ENCODE results near the gene HPCAL4.
A peak's percentile ranks its signal among the peaks of the same experiment; 100 is the strongest.

The HPCAL4 gene

DNA sequence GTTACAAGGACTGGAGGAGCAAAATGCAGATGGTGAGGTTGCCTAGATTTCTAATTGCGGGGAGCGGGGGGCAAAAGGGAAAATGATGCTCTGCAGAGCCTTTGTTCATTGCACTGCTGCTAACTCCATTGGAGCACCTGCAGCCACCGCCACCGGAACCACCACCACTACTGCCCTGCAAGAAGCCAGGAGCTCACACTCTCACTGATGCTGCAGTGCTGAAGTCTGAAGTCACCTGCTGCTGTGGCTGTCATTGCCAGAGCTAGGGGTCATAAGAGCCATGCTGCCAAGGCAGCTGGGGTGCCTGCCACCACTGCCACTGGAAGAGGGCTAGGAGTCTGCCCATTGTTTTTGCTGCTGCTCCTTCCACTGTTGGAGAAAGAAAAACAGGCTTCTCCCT is 7.3 kb upstream of the HPCAL4 start:
- Mint-ChIP-seq H3K9me3 (peaks cover 6% of the 10 kb centered on the region), H3K4me3 (no peak overlapping the region), H3K27me3 (ENCODE audit: low read depth, poor library complexity) (peaks cover 96% of the 10 kb centered on the region), H3K27ac (no peak overlapping the region), H3K4me1 (peaks cover 16% of the 10 kb centered on the region), H3K36me3 (ENCODE audit: low read depth) (no peaks in the 10 kb centered on the region)
- TF ChIP-seq, protein P1, sequence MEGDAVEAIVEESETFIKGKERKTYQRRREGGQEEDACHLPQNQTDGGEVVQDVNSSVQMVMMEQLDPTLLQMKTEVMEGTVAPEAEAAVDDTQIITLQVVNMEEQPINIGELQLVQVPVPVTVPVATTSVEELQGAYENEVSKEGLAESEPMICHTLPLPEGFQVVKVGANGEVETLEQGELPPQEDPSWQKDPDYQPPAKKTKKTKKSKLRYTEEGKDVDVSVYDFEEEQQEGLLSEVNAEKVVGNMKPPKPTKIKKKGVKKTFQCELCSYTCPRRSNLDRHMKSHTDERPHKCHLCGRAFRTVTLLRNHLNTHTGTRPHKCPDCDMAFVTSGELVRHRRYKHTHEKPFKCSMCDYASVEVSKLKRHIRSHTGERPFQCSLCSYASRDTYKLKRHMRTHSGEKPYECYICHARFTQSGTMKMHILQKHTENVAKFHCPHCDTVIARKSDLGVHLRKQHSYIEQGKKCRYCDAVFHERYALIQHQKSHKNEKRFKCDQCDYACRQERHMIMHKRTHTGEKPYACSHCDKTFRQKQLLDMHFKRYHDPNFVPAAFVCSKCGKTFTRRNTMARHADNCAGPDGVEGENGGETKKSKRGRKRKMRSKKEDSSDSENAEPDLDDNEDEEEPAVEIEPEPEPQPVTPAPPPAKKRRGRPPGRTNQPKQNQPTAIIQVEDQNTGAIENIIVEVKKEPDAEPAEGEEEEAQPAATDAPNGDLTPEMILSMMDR (IDR thresholded peaks at IDR 0.05), result no peak
- no peak for DNase-seq

DNA sequence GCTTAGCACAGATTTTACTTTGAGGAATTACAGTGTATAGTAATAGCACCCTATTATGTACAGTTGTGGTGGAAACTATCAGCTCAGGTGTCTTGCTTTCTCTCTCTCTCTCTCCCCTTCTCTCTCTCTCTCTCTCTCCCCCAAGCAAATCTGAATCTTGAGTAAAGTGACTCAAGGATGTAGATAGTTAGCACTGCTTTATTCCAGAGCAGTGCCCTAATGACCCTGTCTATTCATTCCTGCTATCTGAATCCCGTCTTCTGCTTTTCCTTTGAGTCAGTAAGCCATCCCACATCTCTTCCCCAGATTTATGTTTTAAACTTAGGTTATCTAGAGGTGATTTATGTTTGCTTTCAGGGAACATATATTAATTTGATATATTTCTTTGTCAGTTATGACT is 5.2 kb upstream of the HPCAL4 start:
- TF ChIP-seq, protein P1 (IDR thresholded peaks at IDR 0.05), result no peak
- Mint-ChIP-seq H3K27me3 (ENCODE audit: low read depth, poor library complexity) (peaks cover 99% of the 10 kb centered on the region), H3K9me3 (peaks cover 6% of the 10 kb centered on the region), H3K4me3 (no peak overlapping the region), H3K4me1 (peaks cover 9% of the 10 kb centered on the region), H3K36me3 (ENCODE audit: low read depth) (no peaks in the 10 kb centered on the region), H3K27ac (no peak overlapping the region)
- no peak for DNase-seq

DNA sequence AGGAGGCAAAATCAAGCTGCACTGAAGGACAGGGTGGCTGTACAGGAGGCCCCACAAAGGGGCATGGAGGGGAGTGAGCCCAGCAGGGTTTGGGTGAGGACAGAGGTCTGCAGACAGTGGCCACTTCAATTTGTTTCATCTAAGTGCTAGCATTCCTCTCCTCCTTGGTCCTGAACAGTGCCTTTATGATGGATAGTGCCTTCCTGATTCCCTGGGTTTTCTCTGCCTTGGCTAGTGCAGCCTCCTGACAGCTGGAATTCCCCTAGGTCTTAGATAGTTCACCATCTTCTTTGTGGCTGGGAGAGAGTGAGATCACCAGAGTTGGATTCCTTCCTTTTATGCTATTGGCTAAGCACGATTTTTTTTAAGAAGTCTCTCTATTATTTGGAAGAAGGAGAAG is 3.8 kb upstream of the HPCAL4 start:
- Mint-ChIP-seq H3K27me3 (ENCODE audit: low read depth, poor library complexity) (peaks cover 99% of the 10 kb centered on the region), H3K4me1 (peaks cover 5% of the 10 kb centered on the region), H3K36me3 (ENCODE audit: low read depth) (no peaks in the 10 kb centered on the region), H3K9me3 (peaks cover 6% of the 10 kb centered on the region), H3K27ac (no peak overlapping the region), H3K4me3 (no peak overlapping the region)
- DNase-seq, result no peak
- TF ChIP-seq, protein P1 (IDR thresholded peaks at IDR 0.05), result no peak

GRCh38 chr1:39694026-39694425 is 2.8 kb upstream of the HPCAL4 start:
- peaks cover 2% of the 10 kb centered on the region for H3K9me3 Mint-ChIP-seq
- DNase-seq, result no peak
- peaks cover 5% of the 10 kb centered on the region for H3K4me1 Mint-ChIP-seq
- peaks cover 100% of the 10 kb centered on the region for H3K27me3 Mint-ChIP-seq (ENCODE audit: low read depth, poor library complexity)
- no peak overlapping the region for H3K27ac Mint-ChIP-seq
- no peak overlapping the region for H3K4me3 Mint-ChIP-seq
- no peaks in the 10 kb centered on the region for H3K36me3 Mint-ChIP-seq (ENCODE audit: low read depth)
- TF ChIP-seq, protein P1 (IDR thresholded peaks at IDR 0.05), result no peak

DNA sequence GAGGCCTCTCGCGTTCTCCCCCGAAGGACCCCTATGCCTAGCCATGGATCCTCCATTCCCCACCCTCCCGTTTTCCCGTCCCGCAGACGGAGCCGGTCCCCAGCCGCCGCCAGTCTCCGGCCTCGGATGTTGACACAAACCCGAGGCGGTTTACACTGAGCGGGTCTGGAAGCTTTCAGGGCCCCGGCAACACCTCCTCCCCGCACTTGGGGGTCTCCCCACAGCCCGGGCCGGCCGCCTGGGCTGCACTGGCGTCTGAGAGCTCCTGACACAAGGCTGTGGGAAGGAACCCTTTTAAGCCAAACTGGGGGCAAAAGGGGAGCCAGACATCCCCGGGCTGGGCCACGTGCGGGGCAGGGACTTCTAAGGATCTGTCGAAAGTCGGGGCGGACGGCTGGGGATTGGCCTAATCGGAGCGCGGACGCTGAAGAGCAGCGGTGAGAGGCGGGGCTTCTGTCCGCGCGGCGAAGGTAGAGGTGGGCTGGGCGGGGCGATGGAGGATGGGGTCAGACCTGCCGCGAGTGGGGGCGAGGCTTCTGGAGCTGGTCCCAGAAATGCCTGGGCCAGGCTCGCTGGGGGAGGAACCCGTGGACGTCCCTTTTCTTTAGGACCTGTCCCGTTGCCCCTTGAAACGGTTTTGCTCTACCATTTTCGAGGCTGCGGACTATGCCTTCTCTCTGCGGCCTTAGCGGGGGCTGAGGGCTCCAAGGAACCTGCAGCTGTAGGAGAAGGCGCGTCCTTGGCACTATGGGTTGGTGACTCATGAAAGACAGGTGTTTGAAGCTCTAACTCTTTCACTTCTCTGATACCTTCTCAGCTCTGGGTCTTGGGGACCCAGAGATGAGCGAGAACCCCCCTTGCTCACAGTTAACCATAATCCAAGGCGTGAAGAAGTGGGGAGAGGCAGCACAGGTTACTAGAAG is 1.2 kb upstream of the HPCAL4 start:
- Mint-ChIP-seq H3K36me3 (ENCODE audit: low read depth) (no peaks in the 10 kb centered on the region), H3K4me3 (peak overlapping the region; percentile 23), H3K9me3 (no peaks in the 10 kb centered on the region), H3K27ac (no peak overlapping the region), H3K27me3 (ENCODE audit: low read depth, poor library complexity) (peaks cover 100% of the 10 kb centered on the region), H3K4me1 (peaks cover 5% of the 10 kb centered on the region)
- TF ChIP-seq, protein P1 (IDR thresholded peaks at IDR 0.05), result no peak
- peak; percentile 56 for DNase-seq
